GM12891 (cell line): Measurements from ENCODE around the gene WDFY2.

Source experiments
- POLR2A ChIP-seq: IDR thresholded peaks from 2 replicates; pipeline ENCODE4 v1.6.1; 2011; ENCODE audit warnings: low read depth, low read length, control low read depth
- POLR2AphosphoS5 ChIP-seq: IDR thresholded peaks from 2 replicates; pipeline ENCODE4 v1.6.1; 2011; ENCODE audit warnings: low read depth, low read length, control low read depth
- POU2F2 ChIP-seq: IDR thresholded peaks from 2 replicates; pipeline ENCODE4 v1.6.1; 2011; ENCODE audit warnings: low read depth, mild to moderate bottlenecking, control low read depth, low read length, moderate library complexity
- TAF1 ChIP-seq: IDR thresholded peaks from 2 replicates; pipeline ENCODE4 v1.6.1; 2011; ENCODE audit warnings: low read depth, low read length, control low read depth

DNA sequence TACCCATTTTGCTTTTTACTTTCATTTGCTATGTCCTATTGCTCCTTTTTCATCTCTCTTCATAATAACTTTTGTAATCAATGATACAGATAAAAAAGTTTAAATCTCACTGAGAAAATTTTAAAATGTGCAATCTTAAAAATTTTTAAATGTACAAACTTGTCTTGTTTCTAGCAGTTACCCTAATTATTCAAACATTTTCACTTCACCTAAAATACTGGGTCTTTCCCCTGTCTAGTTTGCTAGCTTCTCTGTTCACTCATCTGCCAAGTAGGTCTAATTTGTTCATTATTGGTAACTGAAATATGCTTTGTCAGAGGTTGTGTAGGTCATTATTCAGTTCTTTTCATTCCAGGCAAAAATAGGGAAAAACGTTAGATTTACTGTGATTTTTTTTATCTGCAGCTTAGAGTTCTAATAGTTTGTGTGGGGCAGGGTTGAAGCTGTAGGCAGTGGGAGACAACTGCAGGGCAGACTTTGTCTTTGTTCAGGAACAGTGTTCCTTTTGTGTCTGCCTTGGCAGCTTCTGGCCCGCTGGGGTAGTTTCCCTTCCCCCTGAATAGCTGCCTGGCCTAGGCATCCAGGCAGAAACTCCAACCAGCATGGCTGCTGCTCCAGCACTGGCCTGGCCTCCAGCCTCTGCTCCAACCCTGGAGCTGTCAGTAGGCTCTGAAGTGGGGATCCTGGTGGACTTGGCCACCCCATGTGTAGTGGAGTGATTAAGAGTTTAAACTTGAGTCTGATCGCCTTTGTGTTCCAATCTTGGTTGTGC, 48.5 kb downstream of the WDFY2 start:
- TF ChIP-seq POLR2A (no peak), TAF1 (no peak), POLR2AphosphoS5 (no peak), POU2F2 (no peak)
